ENCODE results near the gene DSCAML1. TPM values are rescaled to one million over a fixed set of nuclear protein-coding genes. Genes with fewer than 3 reads are reported as not detected.

DSCAML1 gene
- total RNA-seq, 1 experiment from 2014 or later = 0.15 TPM

- Histone ChIP-seq H3K4ac (ENCODE audit: low read depth, low read length) (no peak overlapping the region), H2BK20ac (ENCODE audit: low read depth, low read length, poor library complexity, severe bottlenecking) (no peak overlapping the region), H3T11ph (ENCODE audit: low read length) (no peak overlapping the region), H3K23me2 (ENCODE audit: insufficient read length, low read depth, low read length, poor library complexity, severe bottlenecking) (no peaks in the 10 kb centered on the region), H3K4me1 (ENCODE audit: insufficient read depth, low read length) (peaks cover 5% of the 10 kb centered on the region; the same call in 1 of the 2 replicates), H4K5ac (ENCODE audit: insufficient read length, low read depth, low read length) (no peak overlapping the region), H2BK15ac (ENCODE audit: low read depth, low read length) (no peak overlapping the region), H3K79me1 (ENCODE audit: insufficient read depth, low read depth, low read length, poor library complexity, severe bottlenecking) (no peaks in the 10 kb centered on the region), H3K23ac (ENCODE audit: insufficient read length, low read depth, low read length) (no peak overlapping the region), H3K9me3 (ENCODE audit: control insufficient read depth, low read depth, low read length) (no peaks in the 10 kb centered on the region), H3K27ac (ENCODE audit: insufficient read length, low read depth, low read length) (no peak overlapping the region), H2BK12ac (ENCODE audit: insufficient read length, low read depth, low read length) (no peak overlapping the region), H3K9ac (ENCODE audit: extremely low read depth, insufficient read length, low read length) (no peak overlapping the region), H4K20me1 (ENCODE audit: control insufficient read depth, insufficient read depth, insufficient read length) (no peaks in the 10 kb centered on the region), H3K27me3 (ENCODE audit: insufficient read depth, low read length) (no peaks in the 10 kb centered on the region; the same call in 1 of the 2 replicates), H2BK120ac (ENCODE audit: low read depth, low read length, poor library complexity, severe bottlenecking) (no peak overlapping the region), H3K4me2 (ENCODE audit: insufficient read depth, insufficient read length, low read length) (no peak overlapping the region), H3K56ac (ENCODE audit: insufficient read length, low read depth, low read length) (no peak overlapping the region), H3K18ac (ENCODE audit: insufficient read length, low read depth, low read length) (no peak overlapping the region), H2BK5ac (ENCODE audit: insufficient read length, low read length) (no peak overlapping the region), H2AFZ (ENCODE audit: low read length) (no peak overlapping the region), H4K91ac (ENCODE audit: insufficient read length, low read depth, low read length) (no peak overlapping the region), H4K8ac (replicated peaks; ENCODE audit: insufficient read length, low read depth, low read length) (no peak overlapping the region), H2AK5ac (ENCODE audit: insufficient read length, low read length) (no peak overlapping the region), H3K14ac (ENCODE audit: insufficient read depth, low read length) (no peak overlapping the region; the same call in 1 of the 2 replicates), H3K79me2 (ENCODE audit: insufficient read depth, low read length) (no peaks in the 10 kb centered on the region)
- no peak overlapping the region for H3K4me3 Mint-ChIP-seq
- H3K27me3 Mint-ChIP-seq (ENCODE audit: low read depth) = peaks cover 36% of the 10 kb centered on the region
- WGBS (ENCODE audit: extremely low coverage, insufficient read length, low lambda C conversion rate) = no CpG with 5 or more reads among the region's 5 CpGs
- no peak overlapping the region for H3K27ac Mint-ChIP-seq
- TF ChIP-seq CTCF (conservative IDR thresholded peaks at IDR 0.05) = no peak
- H3K9me3 Mint-ChIP-seq = no peaks in the 10 kb centered on the region
- no peak for DNase-seq
- H3K36me3 Mint-ChIP-seq (ENCODE audit: insufficient read depth in 1 of 3, low read depth in 3 of 3) = no peaks in the 10 kb centered on the region
- H3K4me1 Mint-ChIP-seq = peaks cover 52 to 53% of the 10 kb centered on the region in 2 experiments
Measured at GRCh38 chr11:117607449-117607848, 189.6 kb downstream of the DSCAML1 start.

Measured in H9 (cell line).